Neural cell (in vitro differentiated cells): Measurements from ENCODE around the gene DCTD.

Experiments used
- CTCF ChIP-seq: fragments of 450-650 bp; IDR thresholded peaks from 2 replicates; pipeline ENCODE4 v1.5.1; 2014; ENCODE audit warnings: antibody characterized with exemption, mild to moderate bottlenecking, moderate library complexity; ENCODE audit not compliant: poor library complexity, severe bottlenecking
- EP300 ChIP-seq: fragments of 450-650 bp; conservative IDR thresholded peaks from 2 replicates; pipeline ENCODE4 v1.6.1; 2014; ENCODE audit warnings: antibody characterized with exemption, mild to moderate bottlenecking, moderate library complexity; ENCODE audit not compliant: poor library complexity, severe bottlenecking
- EZH2 ChIP-seq: fragments of 200-600, 300-800 bp; shearing (Covaris generic), sonication (generic); IDR thresholded peaks from 2 replicates; pipeline ENCODE4 v1.6.1; 2014; ENCODE audit warnings: antibody characterized with exemption, low read length, borderline replicate concordance, mild to moderate bottlenecking; ENCODE audit not compliant: insufficient read depth, poor library complexity, severe bottlenecking
- MXI1 ChIP-seq: fragments of 450-650 bp; conservative IDR thresholded peaks from 2 replicates; pipeline ENCODE4 v1.6.1; 2014; ENCODE audit warnings: antibody characterized with exemption, mild to moderate bottlenecking; ENCODE audit not compliant: poor library complexity, severe bottlenecking
- POLR2AphosphoS5 ChIP-seq: IDR thresholded peaks from 2 replicates; pipeline ENCODE4 v1.6.1; 2012
- RAD21 ChIP-seq: fragments of 450-650 bp; conservative IDR thresholded peaks from 2 replicates; pipeline ENCODE4 v1.6.1; 2014; ENCODE audit warnings: antibody characterized with exemption, mild to moderate bottlenecking, moderate library complexity
- REST ChIP-seq: IDR thresholded peaks from 2 replicates; pipeline ENCODE4 v1.6.1; 2012; ENCODE audit warnings: borderline replicate concordance
- SMC3 ChIP-seq: fragments of 450-650 bp; conservative IDR thresholded peaks from 2 replicates; pipeline ENCODE4 v1.6.1; 2014; ENCODE audit warnings: antibody characterized with exemption, mild to moderate bottlenecking, moderate library complexity; ENCODE audit not compliant: poor library complexity
- TAF1 ChIP-seq: IDR thresholded peaks from 2 replicates; pipeline ENCODE4 v1.6.1; 2012; ENCODE audit warnings: low read depth

- TF ChIP-seq CTCF = no peak
- no peak for TF ChIP-seq REST
- no peak for TF ChIP-seq SMC3
- TF ChIP-seq EP300 = no peak
- TF ChIP-seq TAF1 = no peak
- no peak for TF ChIP-seq EZH2
- TF ChIP-seq POLR2AphosphoS5 = no peak
- no peak for TF ChIP-seq MXI1
- no peak for TF ChIP-seq RAD21
Observed at GRCh38 chr4:182842759-182843390, 74.3 kb downstream of the DCTD start.
